ENCODE results near the gene HAO2. TPM values are rescaled to one million over a fixed set of nuclear protein-coding genes. Genes with fewer than 3 reads are reported as not detected.

The HAO2 gene
- total RNA-seq, 4 donors from 2014 or later = 2.2 to 6.8 (median 5.0) TPM

GRCh38 chr1:119326251-119326650 lies 42.3 kb upstream of the HAO2 start:
- Histone ChIP-seq H3K27ac (no peak overlapping the region), H3K27me3 (no peaks in the 10 kb centered on the region), H3K4me3 (no peak overlapping the region), H3K4me1 (peaks cover 13% of the 10 kb centered on the region), H3K9me3 (no peaks in the 10 kb centered on the region), H3K36me3 (no peaks in the 10 kb centered on the region)
- WGBS = 98% methylated on average over 7 of the region's 7 CpGs
- no peak for DNase-seq (ENCODE audit: low spot score in 2 of 2)
- no peak for TF ChIP-seq POLR2A (IDR thresholded peaks at IDR 0.05)
- TF ChIP-seq CTCF (IDR thresholded peaks at IDR 0.05) = no peak
- TF ChIP-seq EP300 (IDR thresholded peaks at IDR 0.05) = no peak
- TF ChIP-seq POLR2AphosphoS5 (IDR thresholded peaks at IDR 0.05) = no peak

GRCh38 chr1:119327094-119327449 lies 41.5 kb upstream of the HAO2 start:
- H3K9me3 ChIP-seq = no peaks in the 10 kb centered on the region
- no peak for DNase-seq (ENCODE audit: low spot score in 2 of 2)
- TF ChIP-seq POLR2AphosphoS5 (IDR thresholded peaks at IDR 0.05) = no peak
- H3K36me3 ChIP-seq = no peaks in the 10 kb centered on the region
- H3K27me3 ChIP-seq = no peaks in the 10 kb centered on the region
- H3K27ac ChIP-seq = no peak overlapping the region
- H3K4me1 ChIP-seq = peaks cover 13% of the 10 kb centered on the region
- 0% methylated on average over 11 of the region's 18 CpGs for WGBS
- H3K4me3 ChIP-seq = peak overlapping the region; percentile 47

DNA sequence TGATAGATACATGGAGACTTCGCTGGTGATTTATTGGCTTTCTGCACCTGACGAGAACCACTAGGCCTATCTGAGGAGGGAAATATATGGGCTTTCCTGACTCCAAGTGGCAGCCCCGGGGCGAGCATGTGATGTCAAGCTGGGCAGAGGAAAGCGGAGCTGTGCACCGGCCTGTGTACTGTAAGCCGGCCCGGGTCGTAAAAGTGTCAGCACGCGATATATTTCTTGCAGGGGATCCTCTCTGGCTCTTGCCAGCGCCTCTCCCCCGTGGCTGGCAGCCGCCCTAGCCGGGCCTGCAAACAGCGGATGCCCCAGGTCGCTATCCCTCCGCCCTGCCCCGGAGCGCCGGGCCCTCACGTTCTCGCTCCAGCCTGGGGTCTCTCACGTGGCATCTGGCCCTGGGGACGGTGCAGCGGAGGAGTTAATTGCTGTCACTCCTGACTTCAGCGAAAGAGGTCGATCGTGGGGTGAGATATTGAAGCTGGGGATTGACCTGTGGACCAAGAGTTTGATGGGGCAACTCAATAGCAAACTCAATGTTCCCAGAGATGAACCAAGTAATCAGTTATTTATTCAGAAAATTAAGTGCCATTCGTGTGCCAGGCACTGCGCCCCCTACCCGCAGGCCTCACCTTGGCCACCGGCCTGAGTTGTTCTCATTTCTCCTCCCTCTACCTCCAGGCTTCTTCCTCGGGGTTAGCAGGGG lies 41.0 kb upstream of the HAO2 start:
- Histone ChIP-seq H3K9me3 (no peaks in the 10 kb centered on the region), H3K4me3 (peak overlapping the region; percentile 47), H3K27me3 (no peaks in the 10 kb centered on the region), H3K27ac (no peak overlapping the region), H3K36me3 (no peaks in the 10 kb centered on the region), H3K4me1 (peaks cover 13% of the 10 kb centered on the region)
- DNase-seq (ENCODE audit: low spot score in 2 of 2) = no peak
- TF ChIP-seq CTCF (IDR thresholded peaks at IDR 0.05) (peak in 1 of 2 donors; percentile 15), EP300 (IDR thresholded peaks at IDR 0.05) (no peak)
- 32% methylated on average over 7 of the region's 34 CpGs for WGBS

DNA sequence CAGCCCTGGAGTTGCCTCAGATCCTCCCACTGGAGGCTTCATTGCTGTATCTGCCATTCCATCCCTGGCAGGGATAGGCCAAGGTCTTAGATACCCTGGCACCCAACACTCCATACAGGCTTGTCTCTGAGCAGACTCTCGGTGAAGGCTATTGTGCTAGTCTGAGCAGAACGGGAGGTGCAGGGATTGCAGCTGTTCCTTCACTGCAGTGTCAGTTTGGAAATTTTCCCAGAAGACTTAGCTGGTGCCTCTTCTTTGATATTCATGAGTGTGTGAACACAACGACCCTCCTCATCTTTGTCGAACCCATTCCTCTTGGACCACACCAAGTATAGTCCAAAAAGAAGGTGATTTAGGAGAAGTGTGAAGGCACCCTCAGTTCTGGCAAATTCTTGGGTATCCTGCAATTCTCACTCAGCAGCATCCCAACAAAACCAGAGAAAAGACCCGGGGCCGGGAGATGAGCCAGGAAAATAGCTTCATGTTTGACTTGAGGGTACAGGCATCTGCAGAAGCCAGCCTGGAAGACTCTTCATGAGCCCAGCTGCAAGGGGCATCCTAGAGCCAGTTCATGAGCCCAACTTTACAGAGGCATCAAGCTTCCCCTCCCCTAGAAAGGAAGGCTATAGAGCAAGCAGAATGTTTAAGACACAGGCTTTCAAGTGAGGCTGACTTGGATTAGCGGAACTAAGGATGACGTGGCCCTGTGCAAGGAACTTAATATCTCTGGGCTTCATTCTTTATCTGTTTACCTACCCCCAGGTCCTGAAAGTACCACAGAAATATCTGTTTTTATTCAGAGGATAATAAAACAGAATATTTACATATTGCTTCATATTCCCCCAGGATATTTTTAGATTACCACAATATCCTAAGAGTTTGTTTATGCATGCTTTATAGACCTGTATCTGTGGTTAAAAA lies 38.8 kb upstream of the HAO2 start:
- no peak for DNase-seq (ENCODE audit: low spot score in 2 of 2)
- no peak overlapping the region for H3K27ac ChIP-seq
- TF ChIP-seq EP300 (IDR thresholded peaks at IDR 0.05) (no peak), POLR2AphosphoS5 (IDR thresholded peaks at IDR 0.05) (no peak), CTCF (IDR thresholded peaks at IDR 0.05) (no peak), POLR2A (IDR thresholded peaks at IDR 0.05) (no peak)
- peaks cover 13% of the 10 kb centered on the region for H3K4me1 ChIP-seq
- H3K27me3 ChIP-seq = no peaks in the 10 kb centered on the region
- no peak overlapping the region for H3K4me3 ChIP-seq
- WGBS = 69% methylated on average over 8 of the region's 8 CpGs
- no peaks in the 10 kb centered on the region for H3K36me3 ChIP-seq
- H3K9me3 ChIP-seq = no peaks in the 10 kb centered on the region

GRCh38 chr1:119330466-119331189 lies 38.0 kb upstream of the HAO2 start:
- H3K9me3 ChIP-seq = no peaks in the 10 kb centered on the region
- H3K27me3 ChIP-seq = no peaks in the 10 kb centered on the region
- H3K4me1 ChIP-seq = peaks cover 13% of the 10 kb centered on the region
- WGBS = 85% methylated on average over 6 of the region's 6 CpGs
- no peak overlapping the region for H3K4me3 ChIP-seq
- no peaks in the 10 kb centered on the region for H3K36me3 ChIP-seq
- H3K27ac ChIP-seq = no peak overlapping the region
- DNase-seq (ENCODE audit: low spot score in 2 of 2) = no peak
- TF ChIP-seq POLR2AphosphoS5 (IDR thresholded peaks at IDR 0.05) (no peak), EP300 (IDR thresholded peaks at IDR 0.05) (no peak)

DNA sequence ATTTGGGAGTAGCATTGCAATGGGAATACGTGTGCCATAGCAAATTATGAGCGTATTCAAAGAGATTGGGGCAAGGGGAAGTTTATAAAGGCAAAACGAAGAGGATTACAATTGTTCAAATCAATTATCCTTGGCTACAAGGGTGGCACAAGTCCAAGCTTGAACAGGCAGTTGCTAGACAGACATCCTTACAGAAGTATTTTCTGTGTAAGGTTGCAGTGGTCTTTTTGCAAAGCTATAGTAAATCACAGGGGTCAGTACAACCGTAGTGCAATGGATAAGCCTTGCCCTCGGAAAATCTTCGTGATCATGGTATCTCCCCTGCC lies 37.4 kb upstream of the HAO2 start:
- no peaks in the 10 kb centered on the region for H3K27me3 ChIP-seq
- no peak for DNase-seq (ENCODE audit: low spot score in 2 of 2)
- no peaks in the 10 kb centered on the region for H3K36me3 ChIP-seq
- 85% methylated on average over 6 of the region's 6 CpGs for WGBS
- no peak overlapping the region for H3K4me3 ChIP-seq
- no peaks in the 10 kb centered on the region for H3K9me3 ChIP-seq
- peaks cover 13% of the 10 kb centered on the region for H3K4me1 ChIP-seq
- H3K27ac ChIP-seq = no peak overlapping the region
- TF ChIP-seq EP300 (IDR thresholded peaks at IDR 0.05) (no peak), POLR2AphosphoS5 (IDR thresholded peaks at IDR 0.05) (no peak), CTCF (IDR thresholded peaks at IDR 0.05) (no peak), POLR2A (IDR thresholded peaks at IDR 0.05) (no peak)
